NB4 (cell line): ENCODE data around the gene SP6.

ENCODE experiments used
- MYC ChIP-seq: IDR thresholded peaks from 2 replicates; pipeline ENCODE4 v1.6.1; 2011; ENCODE audit warnings: low read depth, low read length
- POLR2A ChIP-seq: IDR thresholded peaks from 2 replicates; pipeline ENCODE4 v1.6.1; 2011; ENCODE audit warnings: mild to moderate bottlenecking; ENCODE audit not compliant: insufficient read length; ENCODE audit errors: extremely low read depth
- TF ChIP-seq, protein P1 (sequence below): IDR thresholded peaks from one replicate; pipeline ENCODE4 v1.5.1; 2012; ENCODE audit warnings: low read depth, low read length
- TF ChIP-seq, protein P2 (sequence below): IDR thresholded peaks from 2 replicates; pipeline ENCODE4 v1.6.1; 2011; ENCODE audit warnings: low read depth, low read length

DNA sequence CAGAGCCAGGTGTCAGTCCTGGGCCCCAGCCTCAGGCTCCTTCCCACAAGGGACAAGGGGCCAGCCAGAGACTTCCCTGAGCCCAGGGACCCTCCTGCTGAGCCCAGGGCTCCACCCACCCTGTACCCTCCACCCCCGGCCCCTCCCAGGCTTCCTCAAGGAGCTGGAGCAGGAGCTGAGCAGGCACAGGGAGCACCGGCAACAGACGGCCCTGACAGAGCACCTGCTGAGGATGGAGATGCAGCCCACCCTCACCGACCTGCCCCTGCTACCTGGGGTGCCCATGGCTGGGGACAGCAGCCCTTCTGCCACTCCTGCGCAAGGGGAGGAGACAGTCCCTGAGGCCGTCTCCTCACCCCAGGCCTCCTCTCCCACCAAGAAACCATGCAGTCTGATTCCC, 14.4 kb downstream of the SP6 start:
- TF ChIP-seq, protein P1, sequence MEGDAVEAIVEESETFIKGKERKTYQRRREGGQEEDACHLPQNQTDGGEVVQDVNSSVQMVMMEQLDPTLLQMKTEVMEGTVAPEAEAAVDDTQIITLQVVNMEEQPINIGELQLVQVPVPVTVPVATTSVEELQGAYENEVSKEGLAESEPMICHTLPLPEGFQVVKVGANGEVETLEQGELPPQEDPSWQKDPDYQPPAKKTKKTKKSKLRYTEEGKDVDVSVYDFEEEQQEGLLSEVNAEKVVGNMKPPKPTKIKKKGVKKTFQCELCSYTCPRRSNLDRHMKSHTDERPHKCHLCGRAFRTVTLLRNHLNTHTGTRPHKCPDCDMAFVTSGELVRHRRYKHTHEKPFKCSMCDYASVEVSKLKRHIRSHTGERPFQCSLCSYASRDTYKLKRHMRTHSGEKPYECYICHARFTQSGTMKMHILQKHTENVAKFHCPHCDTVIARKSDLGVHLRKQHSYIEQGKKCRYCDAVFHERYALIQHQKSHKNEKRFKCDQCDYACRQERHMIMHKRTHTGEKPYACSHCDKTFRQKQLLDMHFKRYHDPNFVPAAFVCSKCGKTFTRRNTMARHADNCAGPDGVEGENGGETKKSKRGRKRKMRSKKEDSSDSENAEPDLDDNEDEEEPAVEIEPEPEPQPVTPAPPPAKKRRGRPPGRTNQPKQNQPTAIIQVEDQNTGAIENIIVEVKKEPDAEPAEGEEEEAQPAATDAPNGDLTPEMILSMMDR, result no peak
- TF ChIP-seq POLR2A, result no peak
- TF ChIP-seq, protein P2, sequence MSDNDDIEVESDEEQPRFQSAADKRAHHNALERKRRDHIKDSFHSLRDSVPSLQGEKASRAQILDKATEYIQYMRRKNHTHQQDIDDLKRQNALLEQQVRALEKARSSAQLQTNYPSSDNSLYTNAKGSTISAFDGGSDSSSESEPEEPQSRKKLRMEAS, result no peak
- no peak for TF ChIP-seq MYC
